A673 (cell line): ENCODE measurements around the gene TASP1.
"Not testable (repeated sequence)": the region's sequence is repeated elsewhere in the genome, so short reads cannot be mapped to it uniquely, and the experiment has no call there.

Experiments used
- EZH2 ChIP-seq: fragments of 200-600 bp; sonication (generic); IDR thresholded peaks from 2 replicates; pipeline ENCODE4 v1.6.1; 2017; ENCODE audit warnings: borderline replicate concordance, low read depth, mild to moderate bottlenecking, mixed read lengths, antibody characterized with exemption, low read length; ENCODE audit not compliant: poor library complexity, severe bottlenecking
- TF ChIP-seq, protein P1 (sequence below): fragments of 300-800, 200-600 bp; sonication (generic); conservative IDR thresholded peaks from 2 replicates; pipeline ENCODE4 v1.5.1; 2017; ENCODE audit warnings: low read depth, mild to moderate bottlenecking, antibody characterized with exemption, low read length, moderate library complexity, mixed read lengths

DNA sequence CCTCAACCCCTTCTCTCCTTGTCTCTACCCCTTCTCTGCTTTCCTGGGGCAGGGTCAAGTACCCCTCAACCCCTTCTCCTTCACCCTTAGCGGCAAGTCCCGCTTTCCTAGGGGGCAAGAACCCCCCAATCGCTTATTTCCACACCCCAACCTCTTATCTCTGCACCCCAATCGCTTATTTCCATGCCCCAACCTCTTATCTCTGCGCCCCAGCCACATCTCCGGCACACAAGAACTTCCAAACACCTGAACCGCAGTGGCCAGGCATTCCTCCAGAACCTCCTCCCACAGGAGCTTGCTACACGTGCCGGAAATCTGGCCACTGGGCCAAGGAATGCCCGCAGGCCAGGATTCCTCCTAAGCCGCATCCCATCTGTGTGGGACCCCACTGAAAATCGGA lies 279.8 kb downstream of the TASP1 start:
- TF ChIP-seq, protein P1, sequence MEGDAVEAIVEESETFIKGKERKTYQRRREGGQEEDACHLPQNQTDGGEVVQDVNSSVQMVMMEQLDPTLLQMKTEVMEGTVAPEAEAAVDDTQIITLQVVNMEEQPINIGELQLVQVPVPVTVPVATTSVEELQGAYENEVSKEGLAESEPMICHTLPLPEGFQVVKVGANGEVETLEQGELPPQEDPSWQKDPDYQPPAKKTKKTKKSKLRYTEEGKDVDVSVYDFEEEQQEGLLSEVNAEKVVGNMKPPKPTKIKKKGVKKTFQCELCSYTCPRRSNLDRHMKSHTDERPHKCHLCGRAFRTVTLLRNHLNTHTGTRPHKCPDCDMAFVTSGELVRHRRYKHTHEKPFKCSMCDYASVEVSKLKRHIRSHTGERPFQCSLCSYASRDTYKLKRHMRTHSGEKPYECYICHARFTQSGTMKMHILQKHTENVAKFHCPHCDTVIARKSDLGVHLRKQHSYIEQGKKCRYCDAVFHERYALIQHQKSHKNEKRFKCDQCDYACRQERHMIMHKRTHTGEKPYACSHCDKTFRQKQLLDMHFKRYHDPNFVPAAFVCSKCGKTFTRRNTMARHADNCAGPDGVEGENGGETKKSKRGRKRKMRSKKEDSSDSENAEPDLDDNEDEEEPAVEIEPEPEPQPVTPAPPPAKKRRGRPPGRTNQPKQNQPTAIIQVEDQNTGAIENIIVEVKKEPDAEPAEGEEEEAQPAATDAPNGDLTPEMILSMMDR = not testable (repeated sequence)
- not testable (repeated sequence) for TF ChIP-seq EZH2
